Peyer's patch (tissue), 4 donors: ENCODE data around the gene PPIB. TPM values are rescaled to one million over a fixed set of nuclear protein-coding genes. Genes with fewer than 3 reads are reported as not detected.
"Not testable (repeated sequence)": the region's sequence is repeated elsewhere in the genome, so short reads cannot be mapped to it uniquely, and the experiment has no call there.

Experiments used
- DNase-seq, 3 donors: peaks; one replicate each; pipeline ENCODE4 v3.0.0-alpha.2; 2017 to 2019
- H3K27ac ChIP-seq, 4 donors: fragments of 200-600 bp; sonication (generic); one replicate each; pipeline ENCODE4 v1.5.1; 2016 to 2019
- H3K27me3 ChIP-seq, 2 donors: fragments of 200-600 bp; sonication (generic); one replicate each; pipeline ENCODE4 v1.5.1; 2019
- H3K36me3 ChIP-seq, 3 donors: fragments of 200-600 bp; sonication (generic); one replicate each; pipeline ENCODE4 v1.5.1; 2016 to 2019
- H3K4me1 ChIP-seq, 4 donors: fragments of 200-600 bp; sonication (generic); one replicate each; pipeline ENCODE4 v1.5.1; 2016 to 2019
- H3K4me3 ChIP-seq, 4 donors: fragments of 200-600 bp; sonication (generic); 1 replicate in 3 of 4; 2 replicates in 1 of 4; pipeline ENCODE4 v1.5.1; 2016 to 2019; ENCODE audit warnings: mild to moderate bottlenecking in 1 of 4
- H3K9me3 ChIP-seq, 4 donors: fragments of 200-600 bp; sonication (generic); one replicate each; pipeline ENCODE4 v1.5.1; 2016 to 2019; ENCODE audit warnings: mild to moderate bottlenecking in 1 of 4
- POLR2A ChIP-seq, 2 donors: fragments of 450-650 bp; IDR thresholded peaks; one replicate each; pipeline ENCODE4 v1.5.1; 2017; ENCODE audit warnings: antibody characterized with exemption in 2 of 2, mild to moderate bottlenecking in 2 of 2, moderate library complexity in 2 of 2
- total RNA-seq, 4 donors: library from RNA; depleted of rRNA; stranded (reverse); fragments of >200 nt; gene quantifications; one replicate each; pipeline ENCODE4 v1.1.0, GENCODE V29; 2016
- TF ChIP-seq, protein P1 (sequence below), 6 experiments: fragments of 450-650 bp in 4 of 6; fragments of 200-600 bp in 2 of 6; sonication (generic) in 1 of 6; IDR thresholded peaks; one replicate each; pipeline ENCODE4 v1.5.1; 2017 to 2019; ENCODE audit warnings: antibody characterized with exemption in 6 of 6, mild to moderate bottlenecking in 3 of 6, moderate library complexity in 1 of 6

The PPIB gene
- total RNA-seq, 4 donors from 2014 or later = 120 to 244 (median 200) TPM

DNA sequence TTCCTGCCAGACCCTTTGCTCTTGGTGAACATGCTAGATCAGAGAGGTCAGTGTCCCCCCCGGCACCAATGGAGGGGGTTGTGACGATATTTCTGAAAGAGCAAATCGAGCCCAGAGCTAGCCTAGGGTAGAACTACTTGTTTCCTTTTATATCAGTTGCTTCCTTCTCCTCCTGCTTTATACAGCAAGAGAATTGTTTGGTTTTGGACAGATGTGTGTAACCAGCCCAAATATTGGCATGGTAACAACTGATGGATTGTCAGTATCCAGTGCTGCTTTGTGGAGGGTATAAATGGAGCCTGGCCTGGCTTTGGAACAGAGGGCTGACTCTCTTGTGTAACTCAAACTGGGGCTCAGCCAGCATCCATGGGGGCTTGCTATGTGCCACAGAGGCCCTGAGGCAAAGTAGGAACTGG is 39.9 kb downstream of the PPIB start:
- Histone ChIP-seq H3K4me3 (no peak overlapping the region), H3K27ac (no peak overlapping the region), H3K4me1 (no peaks in the 10 kb centered on the region), H3K27me3 (no peaks in the 10 kb centered on the region), H3K9me3 (no peaks in the 10 kb centered on the region), H3K36me3 (peaks cover 0 to 95% (median 0%) of the 10 kb centered on the region in 3 donors)
- no peak for DNase-seq
- TF ChIP-seq, protein P1, sequence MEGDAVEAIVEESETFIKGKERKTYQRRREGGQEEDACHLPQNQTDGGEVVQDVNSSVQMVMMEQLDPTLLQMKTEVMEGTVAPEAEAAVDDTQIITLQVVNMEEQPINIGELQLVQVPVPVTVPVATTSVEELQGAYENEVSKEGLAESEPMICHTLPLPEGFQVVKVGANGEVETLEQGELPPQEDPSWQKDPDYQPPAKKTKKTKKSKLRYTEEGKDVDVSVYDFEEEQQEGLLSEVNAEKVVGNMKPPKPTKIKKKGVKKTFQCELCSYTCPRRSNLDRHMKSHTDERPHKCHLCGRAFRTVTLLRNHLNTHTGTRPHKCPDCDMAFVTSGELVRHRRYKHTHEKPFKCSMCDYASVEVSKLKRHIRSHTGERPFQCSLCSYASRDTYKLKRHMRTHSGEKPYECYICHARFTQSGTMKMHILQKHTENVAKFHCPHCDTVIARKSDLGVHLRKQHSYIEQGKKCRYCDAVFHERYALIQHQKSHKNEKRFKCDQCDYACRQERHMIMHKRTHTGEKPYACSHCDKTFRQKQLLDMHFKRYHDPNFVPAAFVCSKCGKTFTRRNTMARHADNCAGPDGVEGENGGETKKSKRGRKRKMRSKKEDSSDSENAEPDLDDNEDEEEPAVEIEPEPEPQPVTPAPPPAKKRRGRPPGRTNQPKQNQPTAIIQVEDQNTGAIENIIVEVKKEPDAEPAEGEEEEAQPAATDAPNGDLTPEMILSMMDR (IDR thresholded peaks at IDR 0.05) = no peak
- TF ChIP-seq POLR2A (IDR thresholded peaks at IDR 0.05) = no peak

DNA sequence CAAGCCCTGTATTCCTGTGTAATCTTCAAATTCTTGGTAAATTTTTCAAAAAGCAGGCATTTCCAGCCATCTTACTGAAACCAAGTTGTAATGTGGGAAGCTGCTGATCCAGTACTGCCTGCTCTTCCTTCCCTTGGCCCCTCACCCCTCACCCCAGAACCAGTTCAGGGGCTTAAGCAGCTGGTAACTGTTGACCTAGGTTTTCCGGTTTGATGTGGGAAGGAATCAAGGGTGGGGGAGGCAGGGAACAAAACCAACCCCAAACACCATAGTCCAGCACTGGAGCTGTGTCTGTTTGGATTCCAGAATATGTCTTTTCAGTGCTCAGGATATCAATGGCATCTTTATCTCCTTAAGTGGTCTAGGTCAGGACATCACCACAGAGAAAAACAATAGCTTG is 40.4 kb downstream of the PPIB start:
- no peak overlapping the region for H3K27ac ChIP-seq
- H3K4me1 ChIP-seq = no peaks in the 10 kb centered on the region
- H3K36me3 ChIP-seq = peaks cover 0 to 95% (median 0%) of the 10 kb centered on the region in 3 donors
- no peak overlapping the region for H3K4me3 ChIP-seq
- H3K27me3 ChIP-seq = no peaks in the 10 kb centered on the region
- TF ChIP-seq, protein P1 (IDR thresholded peaks at IDR 0.05) = no peak
- no peak for TF ChIP-seq POLR2A (IDR thresholded peaks at IDR 0.05)
- no peak for DNase-seq
- H3K9me3 ChIP-seq = no peaks in the 10 kb centered on the region

DNA sequence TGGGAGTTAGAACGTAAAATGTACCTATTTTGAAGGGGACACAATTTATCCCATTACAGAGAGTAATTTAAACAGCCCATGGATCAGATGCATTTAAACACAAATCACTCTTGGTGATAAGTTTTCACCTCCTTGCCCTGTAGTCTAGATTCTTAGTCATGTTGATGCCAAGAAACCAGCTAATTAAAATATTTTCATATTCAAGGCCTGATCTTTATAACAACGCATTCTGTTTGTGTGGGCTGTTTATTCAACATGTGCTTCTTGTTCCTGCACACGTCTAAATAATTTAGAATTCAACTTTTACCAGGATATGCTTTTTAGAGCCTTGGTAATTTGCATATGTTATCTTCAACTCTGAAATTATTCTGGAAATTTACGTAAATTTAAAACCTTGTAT is 41.2 kb downstream of the PPIB start:
- peaks cover 0 to 95% (median 0%) of the 10 kb centered on the region in 3 donors for H3K36me3 ChIP-seq
- TF ChIP-seq, protein P1 (IDR thresholded peaks at IDR 0.05) = no peak
- no peak for TF ChIP-seq POLR2A (IDR thresholded peaks at IDR 0.05)

DNA sequence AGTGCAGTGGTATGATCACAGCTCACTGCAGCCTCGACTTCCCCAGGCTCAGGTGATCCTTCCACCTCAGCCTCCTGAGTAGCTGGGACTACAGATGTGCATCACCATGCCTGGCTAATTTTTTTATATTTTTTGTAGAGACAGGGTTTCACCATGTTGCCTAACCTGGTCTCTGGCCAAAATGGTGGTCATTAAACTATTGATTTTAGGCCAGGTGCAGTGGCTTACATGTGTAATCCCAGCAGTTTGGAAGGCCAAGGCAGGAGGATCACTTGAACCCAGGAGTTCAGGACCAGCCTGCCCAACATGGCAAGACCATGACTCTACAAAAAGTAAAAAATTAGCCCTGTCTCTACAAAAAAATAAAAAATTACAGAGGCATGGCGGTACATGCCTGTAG is 42.5 kb downstream of the PPIB start:
- peaks cover 0 to 96% (median 0%) of the 10 kb centered on the region in 3 donors for H3K36me3 ChIP-seq
- not testable (repeated sequence) for H3K4me3 ChIP-seq, H3K9me3 ChIP-seq, H3K27ac ChIP-seq, DNase-seq, H3K4me1 ChIP-seq, H3K27me3 ChIP-seq

More for the DNA sequence above, 41.2 kb downstream of the PPIB start:
- Histone ChIP-seq H3K4me3 (no peak overlapping the region), H3K4me1 (no peaks in the 10 kb centered on the region), H3K27me3 (no peaks in the 10 kb centered on the region), H3K27ac (no peak overlapping the region), H3K9me3 (no peaks in the 10 kb centered on the region)
- no peak for DNase-seq

DNA sequence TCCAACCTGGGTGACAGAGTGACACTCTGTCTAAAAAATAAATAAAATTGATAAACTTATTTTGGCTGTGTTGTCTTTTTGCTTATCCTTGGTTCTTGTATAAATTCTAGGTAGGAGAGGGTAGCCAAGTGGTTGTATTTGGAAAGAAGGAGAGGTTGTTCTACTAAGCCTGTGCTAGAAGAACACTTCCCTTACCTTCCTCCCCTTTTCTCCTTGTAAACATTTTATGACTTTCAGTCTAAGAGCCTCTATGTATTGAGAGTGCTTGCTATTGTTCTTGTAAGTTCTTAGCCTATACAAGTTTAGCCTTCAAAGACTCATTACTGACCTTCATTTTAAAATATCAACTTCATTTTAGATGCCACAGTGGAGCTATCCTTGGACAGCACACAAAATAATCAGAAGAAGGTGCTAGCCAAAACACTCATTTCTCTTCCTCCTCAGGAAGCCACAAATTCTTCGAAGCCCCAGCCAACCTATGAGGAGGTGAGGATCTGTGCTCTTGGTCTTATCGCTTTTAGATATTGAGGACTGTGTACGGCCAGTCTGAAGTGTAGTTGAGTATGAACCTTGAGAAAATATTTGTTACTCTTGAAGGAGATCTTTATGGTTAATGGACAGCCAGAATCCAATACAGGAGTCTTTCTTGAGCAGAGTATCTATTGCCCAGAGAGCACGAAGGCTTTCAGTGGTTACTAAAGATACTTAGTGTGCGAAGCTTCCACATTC is 44.9 kb downstream of the PPIB start:
- peaks cover 0 to 96% (median 0%) of the 10 kb centered on the region in 3 donors for H3K36me3 ChIP-seq
- DNase-seq = no peak
- no peak overlapping the region for H3K27ac ChIP-seq
- no peaks in the 10 kb centered on the region for H3K27me3 ChIP-seq
- TF ChIP-seq POLR2A (IDR thresholded peaks at IDR 0.05) = no peak
- TF ChIP-seq, protein P1 (IDR thresholded peaks at IDR 0.05) = no peak
- H3K4me3 ChIP-seq = no peak overlapping the region
- no peaks in the 10 kb centered on the region for H3K4me1 ChIP-seq
- no peaks in the 10 kb centered on the region for H3K9me3 ChIP-seq

DNA sequence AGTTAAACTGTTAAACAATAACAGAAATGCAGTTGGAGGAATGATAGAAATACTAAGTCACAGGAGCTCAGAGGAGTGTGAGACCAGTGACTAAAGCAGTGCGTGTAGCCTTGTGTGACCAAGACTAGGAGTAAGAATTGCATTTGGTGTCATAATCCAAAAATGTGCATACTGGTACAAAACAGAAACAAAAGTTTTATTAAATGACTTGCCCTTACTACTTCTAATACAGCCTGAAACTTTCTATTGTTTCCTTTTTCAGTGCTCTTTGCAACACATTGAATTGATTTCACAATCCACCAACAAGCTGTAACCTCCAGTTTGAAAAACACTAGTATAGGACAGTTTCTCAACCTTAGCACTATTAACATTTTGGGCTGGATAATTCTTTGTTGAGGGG is 49.9 kb downstream of the PPIB start:
- Histone ChIP-seq H3K4me1 (peaks cover 0 to 10% (median 0%) of the 10 kb centered on the region in 4 donors), H3K27me3 (no peaks in the 10 kb centered on the region), H3K27ac (no peak overlapping the region), H3K36me3 (peaks cover 0 to 56% (median 0%) of the 10 kb centered on the region in 3 donors), H3K4me3 (no peak overlapping the region), H3K9me3 (no peaks in the 10 kb centered on the region)
- DNase-seq = no peak
- TF ChIP-seq, protein P1 (IDR thresholded peaks at IDR 0.05) = no peak
- no peak for TF ChIP-seq POLR2A (IDR thresholded peaks at IDR 0.05)
